Brain pericyte (primary cell): ENCODE measurements around the gene NLRP9.
"Not testable (repeated sequence)": the region's sequence is repeated elsewhere in the genome, so short reads cannot be mapped to it uniquely, and the experiment has no call there.

Experiments used
- DNase-seq: peaks from one replicate; pipeline ENCODE4 v3.0.0-alpha.2; 2012; ENCODE audit warnings: low read depth, low spot score

NLRP9 gene

DNA sequence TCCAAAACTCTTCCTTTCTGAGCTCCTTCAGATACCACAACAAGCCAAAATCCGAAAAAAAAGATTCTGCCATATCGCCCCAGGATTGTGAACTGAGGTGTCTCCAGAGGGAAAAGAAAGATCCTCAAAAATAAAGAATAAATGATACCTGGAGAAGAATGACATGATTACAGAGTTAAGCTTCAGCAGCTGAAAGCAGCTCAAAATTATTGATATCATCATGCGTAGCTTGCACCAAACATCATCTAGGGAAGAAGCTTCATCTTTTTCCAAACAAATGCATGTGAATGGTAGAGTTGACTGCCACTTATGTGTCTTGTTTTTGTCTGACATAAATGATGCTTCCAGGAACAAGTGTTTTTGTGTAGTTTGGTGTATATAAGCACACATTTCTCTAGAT lies at the start of gene NLRP9:
NLRP9 (minus strand) TSS at position 101 of the 400 bp plus-strand sequence; CDS start at position 73, 28 bp downstream.
- DNase-seq = no peak

DNA sequence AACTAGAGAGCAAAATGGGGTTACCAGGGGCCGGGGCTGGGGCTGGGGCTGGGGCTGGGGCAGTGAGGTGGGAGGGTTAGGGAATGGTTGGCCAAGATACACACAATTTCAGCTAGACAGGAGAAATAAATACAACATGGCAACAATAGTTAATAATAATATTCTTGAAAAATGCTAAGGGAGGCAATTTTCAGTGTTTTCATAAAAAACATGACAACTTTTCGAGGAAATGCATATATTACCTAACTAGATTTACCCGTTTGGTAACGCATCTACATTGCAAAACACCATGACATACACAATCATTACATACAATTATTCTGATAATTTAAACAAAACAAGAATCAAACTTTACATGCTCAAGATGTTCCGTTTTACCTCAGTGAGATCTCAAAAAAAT lies 42.9 kb upstream of the NLRP9 start:
- no peak for DNase-seq

DNA sequence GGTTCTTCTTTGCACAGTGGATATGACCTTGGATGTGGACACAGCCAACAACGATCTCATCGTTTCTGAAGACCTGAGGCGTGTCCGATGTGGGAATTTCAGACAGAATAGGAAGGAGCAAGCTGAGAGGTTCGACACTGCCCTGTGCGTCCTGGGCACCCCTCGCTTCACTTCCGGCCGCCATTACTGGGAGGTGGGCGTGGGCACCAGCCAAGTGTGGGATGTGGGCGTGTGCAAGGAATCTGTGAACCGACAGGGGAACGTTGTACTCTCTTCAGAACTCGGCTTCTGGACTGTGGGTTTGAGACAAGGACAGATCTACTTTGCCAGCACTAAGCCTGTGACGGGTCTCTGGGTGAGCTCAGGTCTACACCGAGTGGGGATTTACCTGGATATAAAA lies 40.1 kb upstream of the NLRP9 start:
- DNase-seq = no peak

DNA sequence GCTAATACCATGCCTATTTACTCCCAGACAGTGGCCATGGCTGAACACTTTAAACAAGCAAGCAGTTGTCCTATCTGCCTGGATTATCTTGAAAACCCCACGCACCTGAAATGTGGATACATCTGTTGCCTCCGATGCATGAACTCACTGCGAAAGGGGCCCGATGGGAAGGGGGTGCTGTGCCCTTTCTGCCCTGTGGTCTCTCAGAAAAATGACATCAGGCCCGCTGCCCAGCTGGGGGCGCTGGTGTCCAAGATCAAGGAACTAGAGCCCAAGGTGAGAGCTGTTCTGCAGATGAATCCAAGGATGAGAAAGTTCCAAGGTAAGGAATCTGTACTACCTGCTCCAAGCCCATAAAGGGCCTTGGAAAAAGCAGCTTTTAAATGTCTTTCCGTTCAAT lies 39.3 kb upstream of the NLRP9 start:
- DNase-seq = no peak

DNA sequence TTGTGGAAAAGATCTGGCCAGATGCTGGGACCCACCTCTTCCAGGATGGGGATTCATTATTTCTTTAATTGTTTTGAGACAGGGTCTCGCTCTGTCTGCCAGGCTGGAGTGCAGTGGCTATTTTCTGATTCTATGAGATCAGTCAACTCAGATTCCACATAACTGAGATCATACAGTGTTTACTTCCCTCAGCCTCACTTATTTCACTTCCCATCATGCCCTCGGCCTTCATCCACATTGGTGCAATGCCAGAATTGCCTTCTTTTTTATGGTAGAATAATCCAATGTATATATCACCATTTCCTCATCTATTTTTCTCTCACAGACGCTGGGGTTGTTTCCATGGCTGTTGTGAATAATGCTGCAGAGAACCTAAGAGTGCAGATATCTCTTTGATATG lies 31.4 kb upstream of the NLRP9 start:
- DNase-seq = not testable (repeated sequence)

DNA sequence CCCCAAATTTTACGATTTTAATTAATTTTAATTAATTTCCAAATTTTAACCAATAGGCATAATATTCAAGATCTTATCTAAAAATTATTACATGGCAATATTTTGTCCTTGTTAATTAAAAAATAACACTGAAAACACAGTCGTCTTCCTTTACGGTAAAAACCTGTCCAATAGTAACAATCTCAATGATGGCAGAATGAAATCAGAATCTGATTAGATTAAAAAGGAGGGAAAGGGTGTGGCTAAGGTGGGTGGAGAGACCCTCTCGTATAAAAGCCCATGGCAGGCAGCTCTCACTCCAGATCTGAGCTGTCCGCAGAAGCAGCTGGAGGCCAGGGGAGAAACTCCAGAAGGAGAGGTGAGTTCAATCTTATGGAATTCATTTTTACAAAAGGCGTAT lies 30.6 kb upstream of the NLRP9 start, which contains the start of gene RFPL4AL1:
RFPL4AL1 (plus strand) TSS at position 301 of the 400 bp plus-strand sequence. CDS start 2,687 bp downstream, outside the sequence.
- DNase-seq = not testable (repeated sequence)

DNA sequence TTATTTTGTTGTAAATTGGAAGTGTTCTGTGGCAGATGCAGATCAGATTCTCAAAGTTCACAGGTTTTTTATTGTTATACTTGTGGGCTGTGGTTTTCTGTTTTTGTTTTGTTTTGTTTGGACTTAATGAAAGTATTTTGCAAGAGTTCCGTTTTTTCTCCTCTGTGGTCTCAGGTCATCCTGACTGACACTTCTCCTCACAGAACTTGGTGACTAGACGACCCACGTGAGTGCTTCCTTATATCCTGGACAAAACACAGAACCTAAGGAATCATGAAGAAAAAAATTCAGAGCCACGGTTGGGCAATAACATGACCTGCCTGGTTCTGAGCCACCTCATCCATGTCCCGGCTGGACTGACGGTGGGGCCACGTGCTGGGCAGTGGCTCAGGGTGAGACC lies 28.3 kb upstream of the NLRP9 start:
- no peak for DNase-seq

DNA sequence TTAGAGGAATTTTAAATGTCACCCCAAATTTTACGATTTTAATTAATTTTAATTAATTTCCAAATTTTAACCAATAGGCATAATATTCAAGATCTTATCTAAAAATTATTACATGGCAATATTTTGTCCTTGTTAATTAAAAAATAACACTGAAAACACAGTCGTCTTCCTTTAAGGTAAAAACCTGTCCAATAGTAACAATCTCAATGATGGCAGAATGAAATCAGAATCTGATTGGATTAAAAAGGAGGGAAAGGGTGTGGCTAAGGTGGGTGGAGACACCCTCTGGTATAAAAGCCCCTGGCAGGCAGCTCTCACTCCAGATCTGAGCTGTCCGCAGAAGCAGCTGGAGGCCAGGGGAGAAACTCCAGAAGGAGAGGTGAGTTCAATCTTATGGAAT lies 20.6 kb upstream of the NLRP9 start, which contains the start of gene RFPL4A:
RFPL4A (plus strand) TSS at position 301 of the 400 bp plus-strand sequence. CDS start 2,704 bp downstream, outside the sequence.
- not testable (repeated sequence) for DNase-seq

DNA sequence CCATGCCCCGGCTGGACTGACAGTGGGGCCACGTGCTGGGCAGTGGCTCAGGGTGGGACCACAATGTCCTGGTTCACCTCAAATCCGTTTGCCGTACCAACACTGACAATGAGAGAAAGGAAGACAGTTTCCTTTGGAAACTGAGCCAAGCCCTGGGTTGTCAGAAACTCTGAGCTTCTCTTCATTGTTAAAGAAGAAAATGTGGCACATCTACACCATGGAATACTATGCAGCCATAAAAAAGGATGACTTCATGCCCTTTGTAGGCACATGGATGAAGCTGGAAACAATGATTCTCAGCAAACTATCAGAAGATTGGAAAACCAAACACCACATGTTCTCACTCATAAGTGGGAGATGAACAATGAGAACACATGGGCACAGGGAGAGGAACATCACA lies 18.6 kb upstream of the NLRP9 start:
- DNase-seq = not testable (repeated sequence)

DNA sequence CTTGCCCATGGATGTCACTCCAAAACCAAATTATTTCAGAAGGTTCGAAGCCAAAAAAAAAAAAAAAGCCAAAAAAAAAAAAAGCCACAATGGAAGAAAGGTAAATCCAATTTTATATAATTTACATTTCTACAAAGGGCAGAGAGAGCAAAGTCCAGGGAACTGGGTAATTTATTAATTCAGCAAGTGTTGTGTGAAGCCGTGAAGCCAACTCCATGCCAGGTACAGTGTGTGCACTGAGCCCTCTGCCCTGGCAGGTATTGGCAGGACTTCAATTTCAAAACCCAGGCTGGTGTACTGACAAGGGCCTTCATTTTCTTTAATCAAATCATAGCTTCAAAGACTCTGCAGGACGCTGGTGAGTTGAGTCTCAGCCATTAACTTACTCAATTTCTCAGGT lies 15.2 kb upstream of the NLRP9 start:
- DNase-seq = no peak

DNA sequence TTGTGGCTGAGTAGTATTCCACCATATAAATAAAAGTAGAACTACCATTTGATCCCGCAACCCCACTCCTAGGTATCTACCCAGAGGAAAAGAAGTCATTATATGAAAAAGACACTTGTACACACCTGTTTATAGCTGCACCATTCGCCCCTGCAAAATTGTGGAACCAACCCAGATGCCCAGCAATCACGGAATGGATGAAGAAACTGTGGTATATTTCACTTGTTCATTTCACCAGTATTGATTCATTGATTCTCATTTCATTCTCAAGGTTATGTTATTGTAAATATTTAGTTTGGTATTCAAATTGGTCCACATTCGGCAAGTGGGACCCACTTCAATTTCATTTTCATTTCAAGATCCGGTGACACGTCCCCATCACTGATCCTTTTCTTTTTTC lies 12.5 kb upstream of the NLRP9 start:
- no peak for DNase-seq

DNA sequence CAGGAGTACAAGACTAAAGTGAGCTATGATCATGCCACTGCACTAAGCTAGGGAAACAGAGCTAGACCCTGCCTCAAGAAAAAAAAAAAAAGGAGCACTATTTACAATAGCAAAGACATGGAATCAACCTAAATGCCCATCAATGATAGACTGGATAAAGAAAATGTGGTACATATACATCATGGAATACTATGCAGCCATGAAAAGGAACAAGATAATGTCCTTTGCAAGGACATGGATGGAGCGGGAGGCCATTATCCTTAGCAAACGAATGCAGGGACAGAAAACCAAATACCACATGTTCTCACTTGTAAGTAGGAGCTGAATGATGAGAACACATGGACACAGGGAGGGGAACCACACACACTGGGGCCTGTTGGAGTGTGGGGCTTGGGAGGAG lies 7.8 kb downstream of the NLRP9 start:
- not testable (repeated sequence) for DNase-seq

DNA sequence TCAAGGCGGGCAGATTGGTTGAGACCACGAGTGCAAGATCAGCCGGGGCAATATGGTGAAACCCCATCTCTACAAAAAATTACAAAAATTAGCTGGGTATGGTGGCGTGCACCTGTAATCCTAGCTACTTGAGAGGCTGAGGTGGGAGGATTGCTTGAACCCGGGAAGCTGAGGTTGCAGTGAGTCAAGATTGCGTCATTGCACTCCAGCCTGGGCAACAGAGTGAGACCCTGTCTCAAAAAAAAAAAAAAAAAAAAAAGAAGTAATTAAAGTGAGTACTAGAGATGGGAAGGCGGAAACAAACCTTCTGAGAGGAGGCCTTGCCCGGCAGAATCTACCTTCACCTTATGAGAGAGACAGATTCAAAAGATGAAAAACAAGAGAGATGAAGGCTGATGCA lies 14.7 kb downstream of the NLRP9 start:
- DNase-seq = no peak

DNA sequence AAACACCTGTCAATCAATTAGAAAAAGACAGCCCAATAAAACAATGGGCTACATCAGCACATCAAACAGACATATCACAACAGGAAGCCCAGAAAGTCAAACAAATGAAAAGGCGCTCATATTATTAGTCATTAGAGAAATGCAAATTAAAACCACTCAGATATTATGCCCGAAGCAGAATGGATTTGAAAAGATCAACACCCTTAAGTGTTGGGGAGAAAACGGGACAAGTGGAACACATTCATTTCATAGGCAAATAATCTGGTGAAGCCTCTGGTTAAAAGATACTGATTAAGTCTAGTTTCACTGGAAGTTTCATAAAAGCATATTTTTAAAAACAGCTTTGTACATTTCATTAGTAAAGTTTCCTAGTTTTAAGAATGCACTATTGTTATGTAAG lies 17.4 kb downstream of the NLRP9 start:
- DNase-seq = no peak

DNA sequence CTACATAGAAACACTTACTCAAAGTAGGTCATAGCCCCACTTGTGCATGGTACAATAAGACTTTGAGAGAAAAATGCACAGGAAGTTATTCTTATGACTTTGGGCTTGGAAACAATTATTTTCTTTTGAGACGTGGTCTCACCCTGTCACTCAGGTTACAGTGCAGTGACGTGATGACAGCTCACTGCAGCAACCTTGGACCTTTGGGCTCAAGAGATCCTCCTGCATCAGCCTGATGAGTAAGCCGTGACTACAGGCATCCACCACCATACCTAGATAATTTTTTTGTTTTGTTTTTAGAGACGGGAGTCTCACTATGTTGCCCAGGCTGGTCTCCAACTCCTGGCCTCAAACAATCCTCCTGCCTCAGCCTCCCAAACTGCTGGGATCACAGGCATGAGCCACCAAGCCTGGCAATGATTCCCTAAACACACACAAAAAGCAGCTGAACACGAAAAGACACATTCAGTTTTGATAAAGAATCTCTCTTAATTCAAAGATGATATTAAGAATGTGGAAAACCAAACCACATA lies 17.9 kb downstream of the NLRP9 start:
- no peak for DNase-seq

DNA sequence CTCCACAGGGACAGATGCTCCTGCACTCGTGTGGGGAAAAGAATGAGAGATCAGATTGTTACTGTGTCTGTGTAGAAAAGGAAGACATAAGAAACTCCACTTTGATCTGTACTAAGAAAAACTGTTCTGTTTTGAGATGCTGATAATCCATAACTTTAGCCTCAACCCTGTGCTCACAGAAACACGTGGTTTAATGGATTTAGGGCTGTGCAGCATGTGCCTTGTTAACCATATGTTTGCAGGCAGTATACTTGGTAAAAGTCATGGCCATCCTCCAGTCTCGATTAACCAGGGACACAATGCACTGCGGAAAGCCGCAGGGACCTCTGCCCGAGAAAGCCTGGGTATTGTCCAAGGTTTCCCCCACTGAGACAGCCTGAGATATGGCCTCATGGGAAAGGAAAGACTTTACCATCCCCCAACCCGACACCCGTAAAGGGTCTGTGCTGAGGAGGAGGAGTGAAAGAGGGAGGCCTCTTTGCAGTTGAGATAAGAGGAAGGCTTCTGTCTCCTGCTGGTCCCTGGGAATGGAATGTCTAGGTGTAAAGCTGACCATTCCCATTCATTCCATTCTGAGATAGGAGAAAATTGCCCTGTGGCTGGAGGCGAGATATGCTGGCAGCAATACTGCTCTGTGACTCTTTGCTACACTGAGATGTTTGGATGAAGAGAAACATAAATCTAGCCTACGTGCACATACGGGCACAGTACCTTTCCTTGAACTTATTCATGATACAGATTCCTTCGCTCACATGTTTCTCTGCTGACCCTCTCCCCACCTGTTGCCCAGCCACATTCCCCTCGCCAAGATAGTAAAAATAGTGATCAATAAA lies 20.1 kb downstream of the NLRP9 start:
- DNase-seq = not testable (repeated sequence)

DNA sequence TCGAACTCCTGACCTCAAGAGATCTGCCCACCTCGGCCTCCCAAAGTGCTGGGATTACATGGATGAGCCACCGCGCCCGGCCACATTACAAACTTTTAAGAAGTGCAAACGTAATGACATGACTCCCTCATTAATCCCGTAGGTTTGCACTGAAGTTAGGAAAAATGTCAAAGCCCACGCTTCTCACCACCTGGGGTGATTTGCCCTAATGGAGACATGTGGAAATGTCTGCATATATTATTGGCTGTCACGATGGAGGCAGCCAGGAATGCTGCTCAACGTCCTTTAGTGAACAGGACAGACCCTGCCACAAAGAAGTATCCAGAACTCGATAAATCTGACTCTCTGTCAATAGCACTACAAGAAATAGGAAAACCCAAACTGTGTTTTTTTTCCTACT lies 21.0 kb downstream of the NLRP9 start:
- no peak for DNase-seq

DNA sequence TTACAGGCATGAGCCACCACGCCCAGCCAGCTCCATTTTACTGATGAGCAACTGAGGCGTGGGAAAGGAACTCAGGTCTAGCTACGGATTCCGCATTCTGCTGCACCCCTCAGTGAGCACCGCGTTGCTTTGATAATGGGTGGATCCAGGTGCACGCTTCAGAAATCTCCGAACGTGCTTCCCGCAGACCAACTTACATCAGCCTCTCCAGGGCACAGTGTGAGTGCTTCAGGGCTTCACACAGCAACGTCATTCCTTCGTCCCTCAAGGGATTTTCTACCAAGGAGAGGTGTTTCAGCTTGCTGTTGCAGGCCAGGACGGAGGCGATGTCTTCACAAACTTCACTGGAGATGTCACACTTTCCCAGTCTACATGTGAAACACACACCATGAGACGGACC lies 21.7 kb downstream of the NLRP9 start:
- no peak for DNase-seq

DNA sequence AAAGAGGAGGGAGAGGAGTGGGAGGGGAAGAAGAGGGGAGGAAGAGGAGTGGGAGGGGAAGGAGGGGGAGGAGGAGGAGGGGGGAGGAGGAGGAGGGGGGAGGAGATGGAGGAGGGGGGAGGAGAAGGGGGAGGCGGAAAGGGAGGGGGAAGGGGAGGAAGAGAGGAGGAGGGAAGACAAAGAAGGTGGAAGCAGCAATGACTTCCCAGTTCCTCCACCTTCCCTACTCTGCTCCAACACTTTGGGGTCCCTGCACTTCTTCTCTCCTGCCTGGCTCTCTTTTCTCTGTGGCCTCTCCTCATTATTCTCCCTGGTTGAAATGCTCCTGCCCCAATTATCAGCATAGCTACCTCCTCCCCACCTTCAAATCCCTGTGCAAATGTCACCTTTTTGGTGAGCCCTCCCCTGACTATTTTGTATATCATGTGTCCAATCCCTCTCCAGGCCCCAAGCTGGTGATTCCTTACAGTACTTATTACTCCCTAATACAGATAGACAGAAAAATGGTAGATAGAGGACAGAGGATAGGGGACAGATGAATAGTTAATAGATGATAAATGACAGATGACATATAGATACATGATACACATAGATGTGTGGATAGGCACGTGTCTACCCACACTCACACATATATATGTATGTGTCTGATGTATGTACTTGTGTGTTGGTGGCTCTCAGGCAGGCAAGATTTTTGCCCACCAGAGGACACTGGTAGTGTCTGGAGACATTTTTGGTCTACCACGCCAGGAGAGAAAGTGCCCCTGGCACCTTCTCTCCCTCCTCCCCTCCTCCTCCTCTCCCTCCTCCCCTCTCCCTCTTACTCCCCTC lies 25.2 kb downstream of the NLRP9 start:
- no peak for DNase-seq

DNA sequence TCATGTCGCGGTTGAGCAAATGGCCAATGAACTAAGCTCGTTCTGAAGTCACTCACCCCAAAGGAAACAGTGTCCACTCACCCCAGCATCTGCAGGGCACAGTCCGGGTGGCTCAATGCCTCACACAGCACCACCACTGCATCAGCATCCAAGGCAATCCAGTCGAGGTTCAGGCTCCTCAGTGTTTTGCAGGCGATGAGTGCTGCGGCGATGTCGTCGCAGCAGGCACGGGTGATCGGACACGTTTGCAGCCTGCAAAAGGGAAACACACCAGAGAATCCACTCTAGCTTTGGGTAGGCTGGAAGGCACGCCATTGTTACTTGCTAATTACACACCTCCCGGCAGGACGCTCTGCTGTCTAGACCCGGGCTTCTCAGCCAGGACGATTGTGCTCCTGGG lies 26.5 kb downstream of the NLRP9 start:
- DNase-seq = no peak

DNA sequence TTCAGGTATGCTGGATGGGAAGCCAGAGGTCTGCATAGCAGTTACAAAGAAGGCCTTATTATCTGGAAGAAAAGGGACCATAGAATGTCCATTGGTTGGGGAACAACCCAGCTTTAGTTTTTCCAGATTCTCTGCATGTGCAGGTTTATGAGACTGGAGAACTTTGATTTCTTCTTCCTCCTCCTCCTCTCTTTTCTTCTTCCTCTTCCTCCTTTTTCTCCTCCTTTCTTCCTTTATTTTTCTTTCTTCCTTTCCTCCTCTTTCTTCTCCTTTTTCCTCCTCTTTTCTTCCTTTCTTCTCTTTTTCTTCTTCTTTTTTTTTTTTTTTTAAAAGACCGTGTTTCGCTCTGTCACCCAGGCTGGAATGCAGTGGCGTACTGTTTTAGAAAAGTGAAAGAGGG lies 32.2 kb downstream of the NLRP9 start:
- no peak for DNase-seq
